HEK293 (cell line): ENCODE measurements around the gene DNAH5.

Experiments used
- EGR2 ChIP-seq: fragments of 450-650 bp; formaldehyde crosslinking; IDR thresholded peaks from 2 replicates; pipeline ENCODE4 v1.5.1; 2016; ENCODE audit warnings: low read depth, missing biosample characterization, missing genetic modification characterization
- ZNF274 ChIP-seq, 2 experiments: fragments of 200-500 bp in 1 of 2; fragments of 450-650 bp in 1 of 2; sonication (Bioruptor generic) in 1 of 2; formaldehyde crosslinking in 1 of 2; IDR thresholded peaks; 2 replicates each; pipeline versions ENCODE4 v1.5.1 to v1.6.1; 2014 to 2016; ENCODE audit warnings: borderline replicate concordance in 1 of 2, inconsistent platforms in 1 of 2, low read length in 1 of 2, missing biosample characterization in 1 of 2, missing genetic modification characterization in 1 of 2
- ZNF501 ChIP-seq: fragments of 450-650 bp; formaldehyde crosslinking; IDR thresholded peaks from 2 replicates; pipeline ENCODE4 v1.5.1; 2016; ENCODE audit warnings: missing biosample characterization, missing genetic modification characterization
- TF ChIP-seq, protein P1 (sequence below): fragments of 450-650 bp; formaldehyde crosslinking; IDR thresholded peaks from 2 replicates; pipeline ENCODE4 v1.5.1; 2016; ENCODE audit warnings: missing biosample characterization, missing genetic modification characterization
- TF ChIP-seq, protein P2 (sequence below): fragments of 450-650 bp; formaldehyde crosslinking; IDR thresholded peaks from 2 replicates; pipeline ENCODE4 v1.5.1; 2016; ENCODE audit warnings: missing biosample characterization, missing genetic modification characterization

DNA sequence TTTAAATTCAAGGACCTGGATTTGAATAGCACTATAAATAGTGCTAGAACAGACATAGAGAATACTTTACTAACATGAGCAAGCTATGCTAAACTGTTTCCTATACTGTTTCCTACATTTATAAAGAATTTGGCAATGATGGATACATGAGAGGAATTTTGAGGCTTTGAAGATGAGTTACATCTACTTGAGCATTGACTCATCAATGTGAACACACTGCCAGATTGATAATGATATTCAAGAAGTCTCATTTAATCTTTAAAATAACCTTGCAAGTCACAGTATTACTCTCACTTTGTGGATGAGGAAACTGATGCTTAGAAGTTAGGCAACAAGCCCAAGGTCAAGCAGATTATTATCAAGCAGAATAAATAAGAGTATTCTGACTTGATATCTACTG, 281.9 kb downstream of the DNAH5 start:
- TF ChIP-seq, protein P1, sequence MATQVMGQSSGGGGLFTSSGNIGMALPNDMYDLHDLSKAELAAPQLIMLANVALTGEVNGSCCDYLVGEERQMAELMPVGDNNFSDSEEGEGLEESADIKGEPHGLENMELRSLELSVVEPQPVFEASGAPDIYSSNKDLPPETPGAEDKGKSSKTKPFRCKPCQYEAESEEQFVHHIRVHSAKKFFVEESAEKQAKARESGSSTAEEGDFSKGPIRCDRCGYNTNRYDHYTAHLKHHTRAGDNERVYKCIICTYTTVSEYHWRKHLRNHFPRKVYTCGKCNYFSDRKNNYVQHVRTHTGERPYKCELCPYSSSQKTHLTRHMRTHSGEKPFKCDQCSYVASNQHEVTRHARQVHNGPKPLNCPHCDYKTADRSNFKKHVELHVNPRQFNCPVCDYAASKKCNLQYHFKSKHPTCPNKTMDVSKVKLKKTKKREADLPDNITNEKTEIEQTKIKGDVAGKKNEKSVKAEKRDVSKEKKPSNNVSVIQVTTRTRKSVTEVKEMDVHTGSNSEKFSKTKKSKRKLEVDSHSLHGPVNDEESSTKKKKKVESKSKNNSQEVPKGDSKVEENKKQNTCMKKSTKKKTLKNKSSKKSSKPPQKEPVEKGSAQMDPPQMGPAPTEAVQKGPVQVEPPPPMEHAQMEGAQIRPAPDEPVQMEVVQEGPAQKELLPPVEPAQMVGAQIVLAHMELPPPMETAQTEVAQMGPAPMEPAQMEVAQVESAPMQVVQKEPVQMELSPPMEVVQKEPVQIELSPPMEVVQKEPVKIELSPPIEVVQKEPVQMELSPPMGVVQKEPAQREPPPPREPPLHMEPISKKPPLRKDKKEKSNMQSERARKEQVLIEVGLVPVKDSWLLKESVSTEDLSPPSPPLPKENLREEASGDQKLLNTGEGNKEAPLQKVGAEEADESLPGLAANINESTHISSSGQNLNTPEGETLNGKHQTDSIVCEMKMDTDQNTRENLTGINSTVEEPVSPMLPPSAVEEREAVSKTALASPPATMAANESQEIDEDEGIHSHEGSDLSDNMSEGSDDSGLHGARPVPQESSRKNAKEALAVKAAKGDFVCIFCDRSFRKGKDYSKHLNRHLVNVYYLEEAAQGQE (tag by site-specific recombination): no peak
- TF ChIP-seq, protein P2, sequence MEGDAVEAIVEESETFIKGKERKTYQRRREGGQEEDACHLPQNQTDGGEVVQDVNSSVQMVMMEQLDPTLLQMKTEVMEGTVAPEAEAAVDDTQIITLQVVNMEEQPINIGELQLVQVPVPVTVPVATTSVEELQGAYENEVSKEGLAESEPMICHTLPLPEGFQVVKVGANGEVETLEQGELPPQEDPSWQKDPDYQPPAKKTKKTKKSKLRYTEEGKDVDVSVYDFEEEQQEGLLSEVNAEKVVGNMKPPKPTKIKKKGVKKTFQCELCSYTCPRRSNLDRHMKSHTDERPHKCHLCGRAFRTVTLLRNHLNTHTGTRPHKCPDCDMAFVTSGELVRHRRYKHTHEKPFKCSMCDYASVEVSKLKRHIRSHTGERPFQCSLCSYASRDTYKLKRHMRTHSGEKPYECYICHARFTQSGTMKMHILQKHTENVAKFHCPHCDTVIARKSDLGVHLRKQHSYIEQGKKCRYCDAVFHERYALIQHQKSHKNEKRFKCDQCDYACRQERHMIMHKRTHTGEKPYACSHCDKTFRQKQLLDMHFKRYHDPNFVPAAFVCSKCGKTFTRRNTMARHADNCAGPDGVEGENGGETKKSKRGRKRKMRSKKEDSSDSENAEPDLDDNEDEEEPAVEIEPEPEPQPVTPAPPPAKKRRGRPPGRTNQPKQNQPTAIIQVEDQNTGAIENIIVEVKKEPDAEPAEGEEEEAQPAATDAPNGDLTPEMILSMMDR (tag by site-specific recombination): no peak
- no peak for TF ChIP-seq EGR2
- TF ChIP-seq ZNF274 (IDR thresholded peaks at IDR 0.05; ENCODE audit: low read length): no peak
- TF ChIP-seq ZNF274 (tag by site-specific recombination; IDR thresholded peaks at IDR 0.05; ENCODE audit: borderline replicate concordance): no peak
- TF ChIP-seq ZNF501 (tag by site-specific recombination): no peak
